Eye (tissue), 1 donor: ENCODE data around the gene ACSS2.
"Not testable (repeated sequence)": the region's sequence is repeated elsewhere in the genome, so short reads cannot be mapped to it uniquely, and the experiment has no call there.

Experiments
- DNase-seq: peaks from one replicate; pipeline ENCODE4 v3.0.0-alpha.2; 2015

The ACSS2 gene

GRCh38 chr20:34875642-34876405, 588 bp upstream of the ACSS2 start:
- DNase-seq, result no peak

- no peak for DNase-seq
Measured at GRCh38 chr20:34880215-34880850, 3.9 kb downstream of the ACSS2 start.

GRCh38 chr20:34880971-34881370, 4.6 kb downstream of the ACSS2 start:
- not testable (repeated sequence) for DNase-seq

- DNase-seq, result no peak
Measured at GRCh38 chr20:34881689-34882088, 5.3 kb downstream of the ACSS2 start.

- DNase-seq, result no peak
Measured at GRCh38 chr20:34883087-34883688, 6.8 kb downstream of the ACSS2 start.

GRCh38 chr20:34883809-34884208, 7.4 kb downstream of the ACSS2 start:
- DNase-seq, result no peak

- no peak for DNase-seq
Measured at GRCh38 chr20:34884260-34884659, 7.8 kb downstream of the ACSS2 start.

GRCh38 chr20:34886122-34886521, 9.7 kb downstream of the ACSS2 start:
- no peak for DNase-seq

GRCh38 chr20:34887023-34887422, 10.6 kb downstream of the ACSS2 start:
- no peak for DNase-seq

GRCh38 chr20:34888468-34888867, 12.1 kb downstream of the ACSS2 start:
- no peak for DNase-seq

- no peak for DNase-seq
Measured at GRCh38 chr20:34891166-34892062, 15.0 kb downstream of the ACSS2 start.

GRCh38 chr20:34892671-34893070, 16.3 kb downstream of the ACSS2 start:
- no peak for DNase-seq

- DNase-seq, result no peak
Measured at GRCh38 chr20:34894723-34895122, 18.3 kb downstream of the ACSS2 start.

GRCh38 chr20:34895465-34895864, 19.1 kb downstream of the ACSS2 start:
- no peak for DNase-seq

GRCh38 chr20:34896086-34896621, 19.7 kb downstream of the ACSS2 start:
- DNase-seq, result no peak

GRCh38 chr20:34898129-34898528, 21.7 kb downstream of the ACSS2 start:
- DNase-seq, result not testable (repeated sequence)

GRCh38 chr20:34898731-34899130, 22.3 kb downstream of the ACSS2 start:
- not testable (repeated sequence) for DNase-seq

- DNase-seq, result no peak
Measured at GRCh38 chr20:34904202-34904621, 27.8 kb downstream of the ACSS2 start.

GRCh38 chr20:34907616-34908469, 31.4 kb downstream of the ACSS2 start:
- DNase-seq, result peak; percentile 48

- no peak for DNase-seq
Measured at GRCh38 chr20:34915131-34915530, 38.7 kb downstream of the ACSS2 start.

- no peak for DNase-seq
Measured at GRCh38 chr20:34915749-34916455, 39.5 kb downstream of the ACSS2 start.
